Measurements from ENCODE around the gene ATP5MC2. TPM values are rescaled to one million over a fixed set of nuclear protein-coding genes. Genes with fewer than 3 reads are reported as not detected.

The ATP5MC2 gene
- total and polyA plus RNA-seq, 8 donors, result 247 to 653 (median 602) TPM

GRCh38 chr12:53700567-53700966 is 24.7 kb upstream of the ATP5MC2 start:
- Histone ChIP-seq H3K4me3 (no peak overlapping the region), H3K27me3 (peaks cover 43 to 98% of the 10 kb centered on the region in 2 donors), H3K27ac (no peak overlapping the region), H3K36me3 (no peaks in the 10 kb centered on the region), H3K4me1 (peaks cover 9 to 15% of the 10 kb centered on the region in 2 donors), H3K9me3 (no peaks in the 10 kb centered on the region)
- ATAC-seq (peak; percentile 66), DNase-seq (peak in 1 of 4 donors; percentile 41)
- intact Hi-C loops (cut with DNase I), result loop anchor here in 1 of 2 donors (5.0 kb wide), 1 partner anchor 42 kb away; no protein-coding TSS in a partner anchor
- no peak for TF ChIP-seq CTCF (IDR thresholded peaks at IDR 0.05)

GRCh38 chr12:53699678-53700025 is 23.8 kb upstream of the ATP5MC2 start:
- no peaks in the 10 kb centered on the region for H3K36me3 ChIP-seq
- peaks cover 13 to 25% of the 10 kb centered on the region in 2 donors for H3K4me1 ChIP-seq
- peaks cover 52 to 98% of the 10 kb centered on the region in 2 donors for H3K27me3 ChIP-seq
- H3K27ac ChIP-seq, result no peak overlapping the region
- ATAC-seq (no peak), DNase-seq (no peak)
- no peak overlapping the region for H3K4me3 ChIP-seq
- intact Hi-C loops (cut with DNase I), result loop anchor here in 1 of 2 donors (5.0 kb wide), 1 partner anchor 43 kb away; no protein-coding TSS in a partner anchor
- no peaks in the 10 kb centered on the region for H3K9me3 ChIP-seq
- TF ChIP-seq CTCF (IDR thresholded peaks at IDR 0.05), result no peak

- ATAC-seq (no peak), DNase-seq (no peak)
- intact Hi-C loops (cut with DNase I), result no loop called here
- Histone ChIP-seq H3K27ac (no peak overlapping the region), H3K4me1 (peaks cover 13 to 25% of the 10 kb centered on the region in 2 donors), H3K27me3 (peaks cover 55 to 98% of the 10 kb centered on the region in 2 donors), H3K36me3 (no peaks in the 10 kb centered on the region), H3K4me3 (no peak overlapping the region), H3K9me3 (no peaks in the 10 kb centered on the region)
- TF ChIP-seq CTCF (IDR thresholded peaks at IDR 0.05), result no peak
Measured at GRCh38 chr12:53698948-53699677, 23.2 kb upstream of the ATP5MC2 start.

- H3K4me1 ChIP-seq, result peaks cover 13 to 25% of the 10 kb centered on the region in 2 donors
- ATAC-seq (no peak), DNase-seq (no peak)
- H3K4me3 ChIP-seq, result peak overlapping the region in 1 of 2 donors; percentile 23
- intact Hi-C loops (cut with DNase I), result no loop called here
- H3K36me3 ChIP-seq, result no peaks in the 10 kb centered on the region
- H3K9me3 ChIP-seq, result no peaks in the 10 kb centered on the region
- TF ChIP-seq CTCF (IDR thresholded peaks at IDR 0.05), result no peak
- H3K27me3 ChIP-seq, result peaks cover 55 to 98% of the 10 kb centered on the region in 2 donors
- no peak overlapping the region for H3K27ac ChIP-seq
Measured at GRCh38 chr12:53696655-53697331, 20.9 kb upstream of the ATP5MC2 start.

GRCh38 chr12:53696285-53696654 is 20.4 kb upstream of the ATP5MC2 start:
- Histone ChIP-seq H3K36me3 (no peaks in the 10 kb centered on the region), H3K27me3 (peaks cover 53 to 98% of the 10 kb centered on the region in 2 donors), H3K9me3 (no peaks in the 10 kb centered on the region), H3K27ac (no peak overlapping the region), H3K4me1 (peaks cover 13 to 25% of the 10 kb centered on the region in 2 donors), H3K4me3 (peak overlapping the region in 1 of 2 donors; percentile 23)
- intact Hi-C loops (cut with DNase I), result no loop called here
- DNase-seq (peak in 2 of 4 donors; percentile 61 to 85), ATAC-seq (peak; percentile 91)
- no peak for TF ChIP-seq CTCF (IDR thresholded peaks at IDR 0.05)

All from left lung (tissue), 10 donors.